ENCODE data around the gene MDH1.

GRCh38 chr2:63639344-63639743, 50.6 kb downstream of the MDH1 start:
- TF ChIP-seq EZH2phosphoT487 (IDR thresholded peaks at IDR 0.05; ENCODE audit: insufficient read depth, low read depth) (no peak), EZH2 (IDR thresholded peaks at IDR 0.05; ENCODE audit: insufficient read depth, poor library complexity, severe bottlenecking) (no peak)
